Inferior parietal cortex (tissue), 1 donor: ENCODE measurements around the gene TNFAIP6.
"Not testable (repeated sequence)": the region's sequence is repeated elsewhere in the genome, so short reads cannot be mapped to it uniquely, and the experiment has no call there.

Source experiments
- DNase-seq: peaks from one replicate; pipeline ENCODE4 v3.0.0-alpha.2; 2016; ENCODE audit errors: extremely low spot score

TNFAIP6 gene

GRCh38 chr2:151417650-151418049 is 60.3 kb downstream of the TNFAIP6 start:
- no peak for DNase-seq

- not testable (repeated sequence) for DNase-seq
These were observed 64.3 kb downstream of the TNFAIP6 start for GRCh38 chr2:151421681-151422080.

- DNase-seq: no peak
These were observed 65.6 kb downstream of the TNFAIP6 start for GRCh38 chr2:151422917-151423439.

DNA sequence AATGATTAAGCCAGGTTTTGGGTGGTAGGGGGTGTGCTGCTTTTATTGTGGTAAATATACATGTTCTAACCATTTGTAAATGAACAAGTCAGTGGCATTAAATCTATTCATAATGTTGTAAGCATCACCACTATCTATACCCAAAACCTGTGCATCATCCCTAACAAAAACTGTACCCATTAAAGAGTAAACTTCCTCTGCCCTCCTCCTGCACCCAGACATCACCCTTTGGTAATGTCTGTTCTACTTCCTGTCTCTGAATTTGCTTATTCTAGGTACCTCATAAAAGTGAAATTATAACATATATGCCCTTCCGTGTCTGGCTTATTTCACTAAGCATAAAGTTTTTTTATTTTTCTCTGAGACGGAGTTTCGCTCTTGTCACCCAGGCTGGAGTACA is 66.4 kb downstream of the TNFAIP6 start:
- no peak for DNase-seq
